ENCODE measurements around the gene GAA. TPM values are rescaled to one million over a fixed set of nuclear protein-coding genes. Genes with fewer than 3 reads are reported as not detected.

GAA gene
- total and polyA plus RNA-seq, 2 of the 13 experiments (the other 11 are each of a cell fraction or from before 2014, with no cell fraction given) = 21.6 to 36.4 TPM

DNA sequence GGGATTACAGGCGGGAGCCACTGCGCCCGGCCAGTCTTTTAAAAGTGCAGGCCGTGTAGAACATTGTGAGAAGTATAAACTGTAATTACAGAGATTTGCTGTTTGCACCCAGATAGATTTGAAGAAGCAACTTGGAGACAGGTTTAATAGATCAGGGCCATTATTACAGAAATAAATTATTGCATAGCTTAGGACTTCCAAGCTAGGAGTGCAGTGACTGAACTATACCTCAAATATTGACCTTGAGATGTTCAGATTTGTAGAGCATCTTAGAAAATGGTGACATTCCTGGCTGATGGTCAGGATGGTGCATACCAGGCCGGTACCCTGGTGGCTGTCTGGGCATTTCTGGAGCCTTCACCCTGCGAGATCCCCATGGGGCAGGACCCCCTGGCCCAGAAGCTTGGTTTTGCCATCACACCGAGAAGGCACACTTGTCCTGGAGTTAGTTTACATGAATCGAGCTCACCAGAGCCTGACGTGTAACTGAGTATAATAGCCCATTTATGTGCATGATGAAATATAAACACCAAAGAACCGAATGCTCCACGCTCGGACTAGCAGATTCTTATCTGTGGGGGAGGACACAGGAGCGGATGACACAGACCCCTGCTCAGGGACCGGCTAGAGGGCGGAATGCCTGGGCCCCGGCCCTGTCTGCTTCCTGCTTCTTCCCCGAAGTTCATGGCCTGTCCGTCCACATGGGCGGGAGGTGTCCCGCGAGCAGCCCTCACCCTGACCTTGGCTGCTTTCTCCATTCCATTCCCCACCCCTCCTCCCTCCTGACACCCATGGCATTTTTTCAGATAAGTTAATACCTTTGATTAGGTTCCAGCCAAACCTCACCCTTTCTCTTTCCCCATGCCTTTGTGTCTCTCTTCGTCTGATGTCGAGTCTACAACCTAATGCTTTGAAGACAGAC lies 32.8 kb upstream of the GAA start (continued):
- TF ChIP-seq, protein P1, sequence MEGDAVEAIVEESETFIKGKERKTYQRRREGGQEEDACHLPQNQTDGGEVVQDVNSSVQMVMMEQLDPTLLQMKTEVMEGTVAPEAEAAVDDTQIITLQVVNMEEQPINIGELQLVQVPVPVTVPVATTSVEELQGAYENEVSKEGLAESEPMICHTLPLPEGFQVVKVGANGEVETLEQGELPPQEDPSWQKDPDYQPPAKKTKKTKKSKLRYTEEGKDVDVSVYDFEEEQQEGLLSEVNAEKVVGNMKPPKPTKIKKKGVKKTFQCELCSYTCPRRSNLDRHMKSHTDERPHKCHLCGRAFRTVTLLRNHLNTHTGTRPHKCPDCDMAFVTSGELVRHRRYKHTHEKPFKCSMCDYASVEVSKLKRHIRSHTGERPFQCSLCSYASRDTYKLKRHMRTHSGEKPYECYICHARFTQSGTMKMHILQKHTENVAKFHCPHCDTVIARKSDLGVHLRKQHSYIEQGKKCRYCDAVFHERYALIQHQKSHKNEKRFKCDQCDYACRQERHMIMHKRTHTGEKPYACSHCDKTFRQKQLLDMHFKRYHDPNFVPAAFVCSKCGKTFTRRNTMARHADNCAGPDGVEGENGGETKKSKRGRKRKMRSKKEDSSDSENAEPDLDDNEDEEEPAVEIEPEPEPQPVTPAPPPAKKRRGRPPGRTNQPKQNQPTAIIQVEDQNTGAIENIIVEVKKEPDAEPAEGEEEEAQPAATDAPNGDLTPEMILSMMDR (CRISPR knock-in tag; IDR thresholded peaks at IDR 0.05) = peak; percentile 32; the same call in 1 of the 2 replicates
- TF ChIP-seq ZNF644 (CRISPR knock-in tag; IDR thresholded peaks at IDR 0.05; ENCODE audit: low read depth) (no peak), ZNF674 (CRISPR knock-in tag; IDR thresholded peaks at IDR 0.05; ENCODE audit: low read depth) (no peak), CSRNP2 (CRISPR knock-in tag; conservative IDR thresholded peaks at IDR 0.05; ENCODE audit: low read depth) (no peak), SMAD9 (CRISPR knock-in tag; IDR thresholded peaks at IDR 0.05) (no peak), CCDC6 (CRISPR knock-in tag; IDR thresholded peaks at IDR 0.05) (no peak; the same call in 1 of the 2 replicates), NFKBIZ (CRISPR knock-in tag; IDR thresholded peaks at IDR 0.05) (no peak), JUN (CRISPR knock-in tag; IDR thresholded peaks at IDR 0.05) (no peak), BORCS8-MEF2B (CRISPR knock-in tag; IDR thresholded peaks at IDR 0.05) (no peak), ZSCAN22 (CRISPR knock-in tag; IDR thresholded peaks at IDR 0.05) (no peak), IKZF4 (CRISPR knock-in tag; IDR thresholded peaks at IDR 0.05; ENCODE audit: borderline replicate concordance, low read depth, not compliant biosample characterization) (no peak), MAF1 (CRISPR knock-in tag; IDR thresholded peaks at IDR 0.05; ENCODE audit: borderline replicate concordance) (no peak), ZNF276 (CRISPR knock-in tag; IDR thresholded peaks at IDR 0.05; ENCODE audit: low read depth) (no peak), ZNF576 (CRISPR knock-in tag; IDR thresholded peaks at IDR 0.05) (no peak), CBX1 (IDR thresholded peaks at IDR 0.05; ENCODE audit: low read depth) (no peak), SNRNP70 (IDR thresholded peaks at IDR 0.05; ENCODE audit: low read depth, low read length) (no peak), ZNF124 (CRISPR knock-in tag; IDR thresholded peaks at IDR 0.05) (no peak), ATF6 (CRISPR knock-in tag; conservative IDR thresholded peaks at IDR 0.05) (no peak)
- TF ChIP-seq, protein P2, sequence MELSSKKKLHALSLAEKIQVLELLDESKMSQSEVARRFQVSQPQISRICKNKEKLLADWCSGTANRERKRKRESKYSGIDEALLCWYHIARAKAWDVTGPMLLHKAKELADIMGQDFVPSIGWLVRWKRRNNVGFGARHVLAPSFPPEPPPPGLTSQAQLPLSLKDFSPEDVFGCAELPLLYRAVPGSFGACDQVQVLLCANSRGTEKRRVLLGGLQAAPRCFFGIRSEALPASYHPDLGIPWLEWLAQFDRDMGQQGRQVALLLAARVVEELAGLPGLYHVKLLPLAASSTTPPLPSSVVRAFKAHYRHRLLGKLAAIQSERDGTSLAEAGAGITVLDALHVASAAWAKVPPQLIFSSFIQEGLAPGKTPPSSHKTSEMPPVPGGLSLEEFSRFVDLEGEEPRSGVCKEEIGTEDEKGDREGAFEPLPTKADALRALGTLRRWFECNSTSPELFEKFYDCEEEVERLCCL (CRISPR knock-in tag; IDR thresholded peaks at IDR 0.05; ENCODE audit: borderline replicate concordance) = no peak

Data from HepG2 (cell line).